GM13977 (cell line): Measurements from ENCODE around the gene GRIA4.

ENCODE experiments used
- DNase-seq: peaks from one replicate; pipeline ENCODE4 v3.0.0; 2012; ENCODE audit warnings: low spot score
- in situ Hi-C: fragments of 300-500 bp; cut with MboI; formaldehyde crosslinking; loops from one replicate; pipeline ENCODE4 v1.12.0; 2022; ENCODE audit warnings: low sequenced_read_pairs, low pct_unique_long_range_greater_than_20kb, mixed read lengths, inconsistent platforms; ENCODE audit not compliant: unreplicated experiment
- TF ChIP-seq, protein P1 (sequence below): IDR thresholded peaks from 2 replicates; pipeline ENCODE4 v1.5.1; 2012; ENCODE audit warnings: mild to moderate bottlenecking, control low read depth; ENCODE audit not compliant: insufficient read depth; ENCODE audit errors: extremely low read depth, missing control alignments

The GRIA4 gene

DNA sequence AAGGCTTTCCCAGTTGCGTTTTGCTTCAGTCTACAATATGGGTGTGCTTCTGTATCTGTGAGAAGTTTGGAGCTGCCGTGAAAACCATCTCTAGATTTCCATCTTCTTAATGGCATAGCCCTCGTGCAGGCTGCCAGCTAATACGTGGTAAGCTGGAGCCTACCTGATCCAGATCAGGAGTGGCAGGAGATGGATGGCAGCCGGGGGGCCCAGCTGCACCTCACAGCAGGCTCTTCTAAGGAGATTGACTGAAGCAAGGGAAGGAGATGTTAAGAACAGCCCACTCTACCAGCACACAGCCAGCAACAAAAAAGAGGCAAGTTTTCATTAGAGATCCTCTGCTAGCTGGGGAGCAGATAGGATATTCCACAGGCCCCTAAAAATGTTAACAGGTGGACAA lies 296.6 kb downstream of the GRIA4 start:
- TF ChIP-seq, protein P1, sequence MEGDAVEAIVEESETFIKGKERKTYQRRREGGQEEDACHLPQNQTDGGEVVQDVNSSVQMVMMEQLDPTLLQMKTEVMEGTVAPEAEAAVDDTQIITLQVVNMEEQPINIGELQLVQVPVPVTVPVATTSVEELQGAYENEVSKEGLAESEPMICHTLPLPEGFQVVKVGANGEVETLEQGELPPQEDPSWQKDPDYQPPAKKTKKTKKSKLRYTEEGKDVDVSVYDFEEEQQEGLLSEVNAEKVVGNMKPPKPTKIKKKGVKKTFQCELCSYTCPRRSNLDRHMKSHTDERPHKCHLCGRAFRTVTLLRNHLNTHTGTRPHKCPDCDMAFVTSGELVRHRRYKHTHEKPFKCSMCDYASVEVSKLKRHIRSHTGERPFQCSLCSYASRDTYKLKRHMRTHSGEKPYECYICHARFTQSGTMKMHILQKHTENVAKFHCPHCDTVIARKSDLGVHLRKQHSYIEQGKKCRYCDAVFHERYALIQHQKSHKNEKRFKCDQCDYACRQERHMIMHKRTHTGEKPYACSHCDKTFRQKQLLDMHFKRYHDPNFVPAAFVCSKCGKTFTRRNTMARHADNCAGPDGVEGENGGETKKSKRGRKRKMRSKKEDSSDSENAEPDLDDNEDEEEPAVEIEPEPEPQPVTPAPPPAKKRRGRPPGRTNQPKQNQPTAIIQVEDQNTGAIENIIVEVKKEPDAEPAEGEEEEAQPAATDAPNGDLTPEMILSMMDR = no peak
- no peak for DNase-seq
- in situ Hi-C loops = no loop called here

DNA sequence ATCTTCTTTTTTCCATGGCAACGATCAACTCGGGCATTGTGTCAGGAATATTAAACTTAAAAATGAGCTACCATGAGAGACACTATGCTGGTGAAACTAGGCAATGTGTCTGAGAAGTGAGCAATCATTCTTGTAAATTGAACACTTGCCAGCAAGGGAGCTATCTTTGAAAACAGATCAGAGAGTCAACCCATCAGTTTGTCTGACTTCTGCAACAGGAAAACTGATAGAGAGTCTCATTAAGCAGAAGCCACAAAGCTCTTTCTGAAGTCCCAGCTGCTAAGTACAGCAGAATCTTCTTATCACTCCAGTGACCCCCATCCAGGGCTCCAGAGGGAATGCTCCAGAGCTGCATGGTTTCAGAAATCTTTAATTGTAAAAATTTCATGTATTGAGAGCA lies 297.4 kb downstream of the GRIA4 start:
- TF ChIP-seq, protein P1 = no peak
- in situ Hi-C loops = no loop called here
- no peak for DNase-seq

DNA sequence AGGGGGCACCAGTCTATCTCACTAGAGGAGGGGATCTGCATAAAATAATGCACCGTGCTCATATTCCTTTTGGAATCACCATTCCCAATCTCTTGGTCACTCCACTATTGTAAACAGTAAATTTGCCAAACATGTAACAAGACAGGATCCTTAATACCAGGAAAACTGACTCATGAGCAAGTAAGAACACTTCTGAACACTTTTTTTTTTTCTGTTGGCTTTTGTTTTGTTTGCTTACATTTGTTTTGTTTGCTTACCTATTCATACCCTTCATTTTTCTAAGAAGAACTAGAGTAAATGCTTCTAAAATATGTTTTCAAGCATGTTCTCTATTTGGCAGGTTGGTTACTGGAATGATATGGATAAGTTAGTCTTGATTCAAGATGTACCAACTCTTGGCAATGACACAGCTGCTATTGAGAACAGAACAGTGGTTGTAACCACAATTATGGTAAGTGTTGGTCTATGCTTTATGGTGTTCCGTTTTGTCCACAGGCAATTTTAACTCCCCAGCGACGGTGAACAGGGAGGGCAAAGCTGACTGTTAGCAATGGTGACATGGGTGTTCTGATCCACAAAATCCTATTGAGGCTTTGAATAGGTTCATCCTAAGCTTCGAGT lies 300.3 kb downstream of the GRIA4 start:
- in situ Hi-C loops = no loop called here
- TF ChIP-seq, protein P1 = no peak

DNA sequence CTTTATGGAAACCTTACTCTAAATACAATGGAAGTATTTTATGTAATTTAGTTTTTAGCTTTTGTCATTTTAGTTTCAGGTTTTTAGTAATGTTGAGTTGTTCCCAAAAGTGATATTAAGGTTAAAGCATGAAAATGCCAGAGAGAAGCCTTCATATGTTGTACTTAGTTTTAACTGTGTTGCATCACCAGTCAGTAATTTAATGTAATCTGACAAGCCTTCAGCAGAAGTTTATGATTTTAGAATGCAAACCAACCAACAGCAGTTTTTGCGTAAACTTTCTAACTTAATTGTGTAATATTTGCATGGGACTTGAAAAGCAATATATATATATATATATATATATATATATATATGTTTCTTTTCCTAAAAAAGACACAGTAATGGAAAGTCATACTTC lies 301.6 kb downstream of the GRIA4 start:
- no peak for DNase-seq
- TF ChIP-seq, protein P1 = no peak
- in situ Hi-C loops = no loop called here

More for the DNA sequence above, 300.3 kb downstream of the GRIA4 start:
- DNase-seq = no peak

DNA sequence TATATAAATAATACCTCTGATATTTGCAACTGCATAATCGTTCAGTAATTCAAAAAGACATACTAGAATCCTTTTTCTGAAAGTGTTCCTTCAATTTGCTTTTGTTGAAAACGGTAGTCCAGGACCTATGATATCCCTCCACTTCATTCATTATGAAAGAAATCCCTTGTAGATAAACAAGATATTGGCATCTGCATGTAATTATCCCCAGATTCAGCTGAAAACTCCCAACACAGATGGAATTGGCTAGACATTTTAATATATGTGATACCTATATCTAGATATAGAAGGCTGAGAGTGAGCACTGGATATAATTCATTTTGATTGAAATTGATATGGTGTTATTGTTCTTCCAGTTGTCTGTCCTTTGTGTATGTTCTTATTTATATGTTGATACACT lies 302.8 kb downstream of the GRIA4 start:
- in situ Hi-C loops = no loop called here
- TF ChIP-seq, protein P1 = no peak
- DNase-seq = no peak

DNA sequence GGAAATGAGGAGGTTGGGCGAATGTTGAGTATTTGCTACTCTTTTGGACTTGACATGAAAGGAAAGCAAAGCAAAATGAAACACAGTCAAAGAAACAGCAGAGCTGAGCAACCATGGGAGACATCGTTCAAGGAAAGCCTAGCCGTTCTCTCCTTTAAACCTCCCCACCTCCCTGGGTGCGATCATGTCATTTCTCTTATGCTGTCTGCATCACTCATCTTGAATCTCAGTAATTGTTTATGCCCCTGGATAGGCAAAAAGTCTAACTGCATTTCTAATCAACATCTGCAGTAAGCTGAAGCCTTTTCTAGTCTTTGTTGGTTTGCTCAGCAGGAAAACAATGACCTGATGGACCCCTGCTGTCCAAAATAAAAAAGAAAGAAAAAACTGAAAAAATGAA lies 305.1 kb downstream of the GRIA4 start:
- no peak for DNase-seq
- TF ChIP-seq, protein P1 = no peak
- in situ Hi-C loops = no loop called here
